K562 (cell line): Measurements from ENCODE around the gene CMBL. TPM values are rescaled to one million over a fixed set of nuclear protein-coding genes. Genes with fewer than 3 reads are reported as not detected.
A peak's percentile ranks its signal among the peaks of the same experiment; 100 is the strongest.

Source experiments
- BRD4 ChIP-seq: fragments of 200-600 bp; sonication (generic); IDR thresholded peaks from 2 replicates; pipeline ENCODE4 v1.6.1; 2017; ENCODE audit warnings: inconsistent platforms
- CHD1 ChIP-seq: fragments of 200-600 bp; sonication (generic); IDR thresholded peaks from one replicate; pipeline ENCODE4 v1.6.1; 2012; ENCODE audit warnings: mild to moderate bottlenecking, moderate library complexity, low read length, inconsistent platforms
- DNMT1 ChIP-seq: fragments of 450-650 bp; IDR thresholded peaks from 2 replicates; pipeline ENCODE4 v1.6.1; 2016; ENCODE audit warnings: antibody characterized with exemption, mild to moderate bottlenecking
- HDAC1 ChIP-seq, 2 experiments: fragments of 450-650 bp; IDR thresholded peaks; 2 replicates each; pipeline ENCODE4 v1.6.1; 2016 to 2017; ENCODE audit warnings: inconsistent platforms in 1 of 2, mild to moderate bottlenecking in 1 of 2, moderate library complexity in 1 of 2
- NR2C2 ChIP-seq, 2 experiments: fragments of 200-800 bp in 1 of 2; sonication (Bioruptor generic) in 1 of 2; sonication (generic) in 1 of 2; formaldehyde crosslinking in 1 of 2; IDR thresholded peaks; 2 replicates each; pipeline versions ENCODE4 v1.6.1 to v1.8.0; 2016 to 2022; ENCODE audit warnings: mild to moderate bottlenecking in 1 of 2, missing compliant biosample characterization in 1 of 2, missing genetic modification characterization in 1 of 2, missing genetic modification reagents in 1 of 2
- TAF1 ChIP-seq: IDR thresholded peaks from 2 replicates; pipeline ENCODE4 v1.6.1; 2011; ENCODE audit warnings: mild to moderate bottlenecking, low read length, moderate library complexity; ENCODE audit not compliant: insufficient read depth, control insufficient read depth, severe bottlenecking; ENCODE audit errors: extremely low read depth
- THRAP3 ChIP-seq: fragments of 450-650 bp; IDR thresholded peaks from 2 replicates; pipeline ENCODE4 v1.6.1; 2016; ENCODE audit warnings: mild to moderate bottlenecking, inconsistent platforms, borderline replicate concordance
- ZNF140 ChIP-seq: fragments of 250-450 bp; sonication (Bioruptor Pico); IDR thresholded peaks from 2 replicates; pipeline ENCODE4 v1.8.0; 2021; ENCODE audit warnings: moderate library complexity, mild to moderate bottlenecking, inconsistent platforms
- ZNF175 ChIP-seq: fragments of 200-800 bp; sonication (Bioruptor generic); IDR thresholded peaks from 2 replicates; pipeline ENCODE4 v1.6.1; 2016; ENCODE audit warnings: low read depth, mild to moderate bottlenecking, missing genetic modification characterization, missing compliant biosample characterization
- ZNF408 ChIP-seq: fragments of 250-450 bp; sonication (Bioruptor Pico); IDR thresholded peaks from 2 replicates; pipeline ENCODE4 v1.4.0; 2020; ENCODE audit warnings: low read depth, mild to moderate bottlenecking, moderate library complexity
- polyA plus RNA-seq, 8 experiments: library from polyadenylated mRNA; depleted of rRNA in 4 of 8; stranded (reverse) in 5 of 8; unstranded in 3 of 8; fragments of >200 nt; fragmentation: Nextera tagmentation in 2 of 8; fragmentation: Illumina TruSeq in 1 of 8; extraction: Ambion mirVana in 2 of 8; extraction: Trizol in 1 of 8; gene quantifications; 2 replicates each; pipeline versions ENCODE4 v1.2.1 to v1.2.3, GENCODE V29; 2011 to 2014; ENCODE audit warnings: inconsistent platforms in 1 of 8, missing spikeins in 1 of 8
- total RNA-seq, 7 experiments: library from RNA; depleted of rRNA in 6 of 7; stranded (reverse); fragments of >200 nt in 6 of 7; fragmentation: Illumina TruSeq in 2 of 7; extraction: Trizol in 2 of 7; gene quantifications; 2 replicates each; pipeline versions ENCODE4 v1.2.1 to v1.2.3, GENCODE V29; 2011 to 2021; ENCODE audit warnings: low replicate concordance in 1 of 7
- TF ChIP-seq, protein P1 (sequence below), 2 experiments: IDR thresholded peaks; 2 replicates each; pipeline ENCODE4 v1.6.1; 2011; ENCODE audit warnings: borderline replicate concordance in 1 of 2, control low read depth in 1 of 2, low read depth in 1 of 2, low read length in 1 of 2, mild to moderate bottlenecking in 1 of 2, mixed read lengths in 1 of 2, moderate library complexity in 1 of 2; ENCODE audit not compliant: insufficient read depth in 1 of 2, insufficient read length in 1 of 2, poor library complexity in 1 of 2, severe bottlenecking in 1 of 2; ENCODE audit errors: extremely low read depth in 1 of 2
- TF ChIP-seq, protein P2 (sequence below): fragments of 200-800 bp; sonication (Bioruptor generic); IDR thresholded peaks from 2 replicates; pipeline ENCODE4 v1.6.1; 2017; ENCODE audit warnings: missing genetic modification characterization, missing compliant biosample characterization
- TF ChIP-seq, protein P3 (sequence below), 2 experiments: IDR thresholded peaks in 1 of 2; conservative IDR thresholded peaks in 1 of 2; 2 replicates each; pipeline ENCODE4 v1.6.1; 2016; ENCODE audit warnings: low read depth in 2 of 2, mild to moderate bottlenecking in 1 of 2, missing compliant biosample characterization in 1 of 2, missing genetic modification characterization in 1 of 2, moderate library complexity in 1 of 2
- TF ChIP-seq, protein P4 (sequence below), 2 experiments: IDR thresholded peaks; 2 replicates each; pipeline ENCODE4 v1.6.1; 2012; ENCODE audit warnings: improper control_type of control experiment in 2 of 2, low read depth in 2 of 2, low read length in 2 of 2, borderline replicate concordance in 1 of 2
- TF ChIP-seq, protein P5 (sequence below): fragments of 450-650 bp; IDR thresholded peaks from 2 replicates; pipeline ENCODE4 v1.6.1; 2016; ENCODE audit warnings: missing biosample characterization, missing genetic modification characterization

Gene CMBL
- total and polyA plus RNA-seq, 9 of the 15 experiments (the other 6 are each of a cell fraction or from before 2014, with no cell fraction given): 22.6 to 192 (median 71.1) TPM

DNA sequence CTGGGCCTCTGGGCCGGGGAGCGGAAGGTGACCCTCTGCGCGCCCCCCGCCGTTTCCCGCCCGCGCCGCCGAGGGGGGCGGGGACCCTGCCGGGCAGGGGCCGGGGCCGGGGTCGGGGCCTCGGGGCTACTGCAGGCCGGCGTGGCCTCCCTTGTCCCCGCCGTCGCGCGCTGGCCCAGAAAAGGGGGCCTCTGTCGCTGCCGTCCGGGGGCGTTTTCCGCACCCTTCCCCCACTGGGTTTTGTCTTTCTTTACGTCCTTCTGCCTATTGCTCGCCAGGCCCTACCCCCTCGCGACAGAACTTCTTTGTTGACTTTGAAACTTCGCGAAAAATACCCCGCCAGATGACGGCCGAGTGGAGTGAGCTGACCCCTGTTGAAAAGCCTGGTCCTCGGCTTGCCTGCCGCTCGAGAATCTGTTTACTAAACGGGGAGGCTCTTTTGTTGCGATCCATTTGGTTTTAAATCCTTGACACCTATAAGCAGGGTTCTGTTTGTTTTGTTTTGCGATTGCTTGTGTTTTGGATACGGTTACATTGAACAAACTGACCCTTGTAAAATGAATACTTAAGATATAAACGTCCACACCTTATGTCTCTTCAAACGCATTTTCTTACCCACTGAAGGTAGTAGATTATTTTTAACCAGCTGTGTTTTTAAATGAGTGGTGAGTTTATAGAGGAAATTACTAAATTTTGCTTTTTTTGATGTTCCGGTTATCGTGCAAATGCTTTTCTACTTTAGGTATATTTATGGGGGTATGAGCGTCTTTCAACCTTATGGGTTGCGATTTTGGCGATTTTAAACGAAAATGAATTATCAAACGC lies 46.6 kb upstream of the CMBL start (continued):
- TF ChIP-seq, protein P1, sequence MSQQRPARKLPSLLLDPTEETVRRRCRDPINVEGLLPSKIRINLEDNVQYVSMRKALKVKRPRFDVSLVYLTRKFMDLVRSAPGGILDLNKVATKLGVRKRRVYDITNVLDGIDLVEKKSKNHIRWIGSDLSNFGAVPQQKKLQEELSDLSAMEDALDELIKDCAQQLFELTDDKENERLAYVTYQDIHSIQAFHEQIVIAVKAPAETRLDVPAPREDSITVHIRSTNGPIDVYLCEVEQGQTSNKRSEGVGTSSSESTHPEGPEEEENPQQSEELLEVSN (IDR thresholded peaks at IDR 0.05; ENCODE audit: borderline replicate concordance in 1 of 2, extremely low read depth in 1 of 2, insufficient read depth in 1 of 2, insufficient read length in 1 of 2, low read depth in 1 of 2, low read length in 1 of 2, poor library complexity in 1 of 2, severe bottlenecking in 1 of 2): peak in 1 of 2 experiments; percentile 65
- TF ChIP-seq NR2C2 (CRISPR knock-in tag; IDR thresholded peaks at IDR 0.05): no peak
- TF ChIP-seq NR2C2 (tag; IDR thresholded peaks at IDR 0.05): peak; percentile 12; the same call in 1 of the 2 replicates
- no peak for TF ChIP-seq DNMT1
- TF ChIP-seq THRAP3: 0 out of 2 replicates have a peak, but pooled peaks have one; percentile 30
- no peak for TF ChIP-seq ZNF140 (CRISPR knock-in tag)
- TF ChIP-seq, protein P2, sequence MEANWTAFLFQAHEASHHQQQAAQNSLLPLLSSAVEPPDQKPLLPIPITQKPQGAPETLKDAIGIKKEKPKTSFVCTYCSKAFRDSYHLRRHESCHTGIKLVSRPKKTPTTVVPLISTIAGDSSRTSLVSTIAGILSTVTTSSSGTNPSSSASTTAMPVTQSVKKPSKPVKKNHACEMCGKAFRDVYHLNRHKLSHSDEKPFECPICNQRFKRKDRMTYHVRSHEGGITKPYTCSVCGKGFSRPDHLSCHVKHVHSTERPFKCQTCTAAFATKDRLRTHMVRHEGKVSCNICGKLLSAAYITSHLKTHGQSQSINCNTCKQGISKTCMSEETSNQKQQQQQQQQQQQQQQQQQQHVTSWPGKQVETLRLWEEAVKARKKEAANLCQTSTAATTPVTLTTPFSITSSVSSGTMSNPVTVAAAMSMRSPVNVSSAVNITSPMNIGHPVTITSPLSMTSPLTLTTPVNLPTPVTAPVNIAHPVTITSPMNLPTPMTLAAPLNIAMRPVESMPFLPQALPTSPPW (CRISPR knock-in tag): peak; percentile 81
- TF ChIP-seq, protein P3, sequence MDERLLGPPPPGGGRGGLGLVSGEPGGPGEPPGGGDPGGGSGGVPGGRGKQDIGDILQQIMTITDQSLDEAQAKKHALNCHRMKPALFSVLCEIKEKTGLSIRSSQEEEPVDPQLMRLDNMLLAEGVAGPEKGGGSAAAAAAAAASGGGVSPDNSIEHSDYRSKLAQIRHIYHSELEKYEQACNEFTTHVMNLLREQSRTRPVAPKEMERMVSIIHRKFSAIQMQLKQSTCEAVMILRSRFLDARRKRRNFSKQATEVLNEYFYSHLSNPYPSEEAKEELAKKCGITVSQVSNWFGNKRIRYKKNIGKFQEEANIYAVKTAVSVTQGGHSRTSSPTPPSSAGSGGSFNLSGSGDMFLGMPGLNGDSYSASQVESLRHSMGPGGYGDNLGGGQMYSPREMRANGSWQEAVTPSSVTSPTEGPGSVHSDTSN (CRISPR knock-in tag; IDR thresholded peaks at IDR 0.05; ENCODE audit: low read depth): no peak
- TF ChIP-seq, protein P3 (tag; conservative IDR thresholded peaks at IDR 0.05; ENCODE audit: low read depth): no peak
- TF ChIP-seq ZNF175 (CRISPR knock-in tag): 0 out of 2 replicates have a peak, but pooled peaks have one; percentile 41
- TF ChIP-seq CHD1: peak; percentile 93
- peak; percentile 56 for TF ChIP-seq TAF1
- TF ChIP-seq, protein P4, sequence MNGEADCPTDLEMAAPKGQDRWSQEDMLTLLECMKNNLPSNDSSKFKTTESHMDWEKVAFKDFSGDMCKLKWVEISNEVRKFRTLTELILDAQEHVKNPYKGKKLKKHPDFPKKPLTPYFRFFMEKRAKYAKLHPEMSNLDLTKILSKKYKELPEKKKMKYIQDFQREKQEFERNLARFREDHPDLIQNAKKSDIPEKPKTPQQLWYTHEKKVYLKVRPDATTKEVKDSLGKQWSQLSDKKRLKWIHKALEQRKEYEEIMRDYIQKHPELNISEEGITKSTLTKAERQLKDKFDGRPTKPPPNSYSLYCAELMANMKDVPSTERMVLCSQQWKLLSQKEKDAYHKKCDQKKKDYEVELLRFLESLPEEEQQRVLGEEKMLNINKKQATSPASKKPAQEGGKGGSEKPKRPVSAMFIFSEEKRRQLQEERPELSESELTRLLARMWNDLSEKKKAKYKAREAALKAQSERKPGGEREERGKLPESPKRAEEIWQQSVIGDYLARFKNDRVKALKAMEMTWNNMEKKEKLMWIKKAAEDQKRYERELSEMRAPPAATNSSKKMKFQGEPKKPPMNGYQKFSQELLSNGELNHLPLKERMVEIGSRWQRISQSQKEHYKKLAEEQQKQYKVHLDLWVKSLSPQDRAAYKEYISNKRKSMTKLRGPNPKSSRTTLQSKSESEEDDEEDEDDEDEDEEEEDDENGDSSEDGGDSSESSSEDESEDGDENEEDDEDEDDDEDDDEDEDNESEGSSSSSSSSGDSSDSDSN (IDR thresholded peaks at IDR 0.05; ENCODE audit: borderline replicate concordance in 1 of 2, low read depth in 2 of 2, low read length in 2 of 2): peak; percentile 24 to 64; a peak in 2 of 4 replicates
- peak; percentile 25; the same call in 1 of the 2 replicates for TF ChIP-seq BRD4
- TF ChIP-seq, protein P5, sequence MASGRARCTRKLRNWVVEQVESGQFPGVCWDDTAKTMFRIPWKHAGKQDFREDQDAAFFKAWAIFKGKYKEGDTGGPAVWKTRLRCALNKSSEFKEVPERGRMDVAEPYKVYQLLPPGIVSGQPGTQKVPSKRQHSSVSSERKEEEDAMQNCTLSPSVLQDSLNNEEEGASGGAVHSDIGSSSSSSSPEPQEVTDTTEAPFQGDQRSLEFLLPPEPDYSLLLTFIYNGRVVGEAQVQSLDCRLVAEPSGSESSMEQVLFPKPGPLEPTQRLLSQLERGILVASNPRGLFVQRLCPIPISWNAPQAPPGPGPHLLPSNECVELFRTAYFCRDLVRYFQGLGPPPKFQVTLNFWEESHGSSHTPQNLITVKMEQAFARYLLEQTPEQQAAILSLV (tag): no peak
- TF ChIP-seq ZNF408 (CRISPR knock-in tag): no peak
- peak in 1 of 2 experiments; percentile 52; a peak in 2 of 4 replicates for TF ChIP-seq HDAC1 (IDR thresholded peaks at IDR 0.05)
